Right lobe of liver (tissue), 4 donors: ENCODE data around the gene GSN.

Experiments
- POLR2A ChIP-seq: fragments of 450-650 bp; IDR thresholded peaks from one replicate; pipeline ENCODE4 v1.6.1; 2017; ENCODE audit warnings: antibody characterized with exemption, mild to moderate bottlenecking
- TF ChIP-seq, protein P1 (sequence below), 4 donors: fragments of 200-600 bp in 3 of 4; fragments of 450-650 bp in 1 of 4; IDR thresholded peaks; one replicate each; pipeline versions ENCODE4 v1.5.1 to v1.8.0; 2016 to 2022; ENCODE audit warnings: antibody characterized with exemption in 4 of 4, mild to moderate bottlenecking in 2 of 4
- donor health status: DM: no; HTN: no; CAD: no.
- donor health status: DM: no; HTN: no; CAD: no.
- donor health status: DM: no; HTN: yes; CAD: no.

DNA sequence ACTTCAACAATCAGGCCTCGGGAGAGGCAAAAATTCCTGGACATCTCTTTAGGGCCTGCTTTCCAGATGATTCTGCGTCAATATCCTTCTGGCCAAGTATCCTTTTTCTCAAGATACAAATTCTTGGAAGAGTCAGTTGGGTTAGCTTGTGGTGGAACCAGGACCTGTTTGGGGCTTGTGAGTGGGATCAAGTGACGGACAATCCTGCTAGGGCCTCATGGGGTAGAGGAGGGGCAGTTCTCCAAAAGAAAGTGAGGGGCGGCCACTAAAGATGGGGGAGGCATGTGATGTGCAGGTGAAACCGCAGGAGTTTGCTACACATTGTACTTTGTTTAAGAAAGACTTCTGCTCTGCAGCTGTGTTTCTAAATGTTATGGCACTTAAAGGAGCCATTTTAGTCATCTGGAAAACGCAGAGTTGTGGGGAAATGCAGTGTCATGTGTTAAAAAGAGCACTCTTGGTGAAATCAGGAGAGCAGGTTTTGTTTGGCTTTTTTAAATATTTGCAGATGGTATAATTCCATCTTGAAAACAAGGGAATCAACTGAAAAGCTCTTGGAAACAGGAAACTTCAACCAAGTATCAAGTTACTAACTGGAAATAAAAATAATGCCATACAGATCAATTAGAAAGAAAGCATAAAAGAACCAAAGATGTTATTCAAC, 27.4 kb upstream of the GSN start:
- TF ChIP-seq, protein P1, sequence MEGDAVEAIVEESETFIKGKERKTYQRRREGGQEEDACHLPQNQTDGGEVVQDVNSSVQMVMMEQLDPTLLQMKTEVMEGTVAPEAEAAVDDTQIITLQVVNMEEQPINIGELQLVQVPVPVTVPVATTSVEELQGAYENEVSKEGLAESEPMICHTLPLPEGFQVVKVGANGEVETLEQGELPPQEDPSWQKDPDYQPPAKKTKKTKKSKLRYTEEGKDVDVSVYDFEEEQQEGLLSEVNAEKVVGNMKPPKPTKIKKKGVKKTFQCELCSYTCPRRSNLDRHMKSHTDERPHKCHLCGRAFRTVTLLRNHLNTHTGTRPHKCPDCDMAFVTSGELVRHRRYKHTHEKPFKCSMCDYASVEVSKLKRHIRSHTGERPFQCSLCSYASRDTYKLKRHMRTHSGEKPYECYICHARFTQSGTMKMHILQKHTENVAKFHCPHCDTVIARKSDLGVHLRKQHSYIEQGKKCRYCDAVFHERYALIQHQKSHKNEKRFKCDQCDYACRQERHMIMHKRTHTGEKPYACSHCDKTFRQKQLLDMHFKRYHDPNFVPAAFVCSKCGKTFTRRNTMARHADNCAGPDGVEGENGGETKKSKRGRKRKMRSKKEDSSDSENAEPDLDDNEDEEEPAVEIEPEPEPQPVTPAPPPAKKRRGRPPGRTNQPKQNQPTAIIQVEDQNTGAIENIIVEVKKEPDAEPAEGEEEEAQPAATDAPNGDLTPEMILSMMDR (IDR thresholded peaks at IDR 0.05): no peak
- TF ChIP-seq POLR2A: no peak
